Endothelial cell of umbilical vein (primary cell): Measurements from ENCODE around the gene MBOAT2. TPM values are rescaled to one million over a fixed set of nuclear protein-coding genes. Genes with fewer than 3 reads are reported as not detected.

Experiments
- BruUV-seq: library from RNA; stranded (reverse); fragments of 400-500 nt; replicated peaks from 2 replicates; lab custom pipeline; 2021; lab: Mats Ljungman, UMichigan
- CTCF ChIA-PET: fragments of 300-600, 350-600 bp; sonication (Branson Sonifier 250); formaldehyde crosslinking; loops from one replicate; lab custom pipeline; 2021; ENCODE audit warnings: antibody characterized with exemption, inconsistent platforms; lab: Charles Lee
- POLR2A ChIA-PET: fragments of 300-600, 350-600 bp; sonication (Branson Sonifier 250); formaldehyde crosslinking; loops from one replicate; lab custom pipeline; 2021; ENCODE audit warnings: antibody characterized with exemption, inconsistent platforms; lab: Charles Lee
- DNase-seq: peaks from one replicate; pipeline ENCODE4 v3.0.0-alpha.2; 2011; ENCODE audit warnings: low read depth, low spot score
- FAIRE-seq: peaks from 2 replicates; lab custom pipeline; 2011; peaks lifted over from hg19 to GRCh38; lab: Jason Lieb, UNC
- H2AFZ ChIP-seq: 2 replicates; pipeline ENCODE4 v1.6.0; 2012; ENCODE audit warnings: low read depth, low read length, control low read depth, inconsistent platforms
- H3K27ac ChIP-seq: 2 replicates; pipeline ENCODE4 v1.5.1; 2011; ENCODE audit warnings: low read depth, mild to moderate bottlenecking, control low read depth, low read length, moderate library complexity; ENCODE audit not compliant: insufficient read depth
- H3K27me3 ChIP-seq, 2 experiments: 2 replicates each; pipeline versions ENCODE4 v1.6.0 to v1.6.1; 2011; ENCODE audit warnings: low read length in 2 of 2, mixed read lengths in 1 of 2; ENCODE audit not compliant: control insufficient read depth in 2 of 2, insufficient read depth in 2 of 2
- H3K36me3 ChIP-seq, 2 experiments: 2 replicates in 1 of 2; 3 replicates in 1 of 2; pipeline ENCODE4 v1.5.1; 2011; ENCODE audit warnings: low read length in 2 of 2, mild to moderate bottlenecking in 1 of 2, moderate library complexity in 1 of 2; ENCODE audit not compliant: control insufficient read depth in 2 of 2, insufficient read depth in 2 of 2; ENCODE audit errors: extremely low read depth in 1 of 2
- H3K4me1 ChIP-seq: 3 replicates; pipeline ENCODE4 v1.5.1; 2011; ENCODE audit warnings: mild to moderate bottlenecking, low read length; ENCODE audit not compliant: control insufficient read depth, insufficient read depth; ENCODE audit errors: extremely low read depth
- H3K4me2 ChIP-seq: 2 replicates; pipeline ENCODE4 v1.6.1; 2011; ENCODE audit warnings: low read length, control low read depth, mixed read lengths; ENCODE audit not compliant: insufficient read depth
- H3K4me3 ChIP-seq, 3 experiments: fragments of 200-600 bp in 1 of 3; sonication (generic), shearing (Covaris generic) in 1 of 3; replicated peaks in 1 of 3; 2 replicates each; pipeline ENCODE4 v1.5.1; 2011 to 2016; ENCODE audit warnings: control low read depth in 3 of 3, low read length in 3 of 3, mild to moderate bottlenecking in 2 of 3, inconsistent platforms in 1 of 3, low read depth in 1 of 3, moderate library complexity in 1 of 3; ENCODE audit not compliant: insufficient read depth in 1 of 3
- H3K79me2 ChIP-seq: 2 replicates; pipeline ENCODE4 v1.6.0; 2012; ENCODE audit warnings: low read length, inconsistent platforms; ENCODE audit not compliant: control insufficient read depth, insufficient read depth
- H3K9ac ChIP-seq: replicated peaks from 2 replicates; pipeline ENCODE3; 2011; ENCODE audit warnings: low read length, control low read depth; ENCODE audit not compliant: insufficient read depth; ENCODE audit errors: extremely low read depth
- H3K9me1 ChIP-seq: replicated peaks from 3 replicates; pipeline ENCODE4 v1.6.0; 2011; ENCODE audit warnings: mild to moderate bottlenecking, low read length; ENCODE audit not compliant: control insufficient read depth, insufficient read depth; ENCODE audit errors: extremely low read depth
- H3K9me3 ChIP-seq: replicated peaks from 2 replicates; pipeline ENCODE4 v1.5.1; 2012; ENCODE audit warnings: low read length, inconsistent platforms; ENCODE audit not compliant: control insufficient read depth, insufficient read depth
- H4K20me1 ChIP-seq: replicated peaks from 2 replicates; pipeline ENCODE3; 2011; ENCODE audit warnings: mild to moderate bottlenecking, low read length; ENCODE audit not compliant: control insufficient read depth, insufficient read depth; ENCODE audit errors: extremely low read depth
- EZH2 ChIP-seq: IDR thresholded peaks from 2 replicates; pipeline ENCODE4 v1.6.1; 2012; ENCODE audit warnings: borderline replicate concordance, low read depth, mild to moderate bottlenecking, moderate library complexity, low read length, inconsistent platforms; ENCODE audit not compliant: severe bottlenecking
- FOS ChIP-seq: IDR thresholded peaks from 2 replicates; pipeline ENCODE4 v1.6.1; 2011; ENCODE audit warnings: mild to moderate bottlenecking, low read length, moderate library complexity, borderline replicate concordance; ENCODE audit not compliant: insufficient read depth
- GATA2 ChIP-seq: IDR thresholded peaks from 2 replicates; pipeline ENCODE4 v1.7.0; 2011; ENCODE audit warnings: low read depth, mild to moderate bottlenecking, moderate library complexity, mixed read lengths, low read length; ENCODE audit not compliant: insufficient read length, insufficient read depth
- JUN ChIP-seq: IDR thresholded peaks from 2 replicates; pipeline ENCODE4 v1.6.1; 2011; ENCODE audit warnings: borderline replicate concordance, low read depth; ENCODE audit not compliant: insufficient read length, insufficient read depth
- MYC ChIP-seq: IDR thresholded peaks from one replicate; pipeline ENCODE4 v1.6.1; 2011; ENCODE audit warnings: mild to moderate bottlenecking, low read depth, low read length
- POLR2A ChIP-seq: IDR thresholded peaks from 2 replicates; pipeline ENCODE4 v1.6.1; 2012; ENCODE audit warnings: low read depth, mild to moderate bottlenecking, control low read depth, low read length
- POLR2AphosphoS5 ChIP-seq: IDR thresholded peaks from 2 replicates; pipeline ENCODE4 v1.6.1; 2012; ENCODE audit warnings: low read depth, mild to moderate bottlenecking, control low read depth, low read length, moderate library complexity; ENCODE audit not compliant: insufficient read depth
- dilution Hi-C: fragments of 300-500 bp; cut with MboI; formaldehyde crosslinking; loops from one replicate; pipeline ENCODE4 v1.15.0; 2019; ENCODE audit warnings: low sequenced_read_pairs; ENCODE audit not compliant: extremely low pct_ligation_motif_present
- intact Hi-C: fragments of 100-400 bp; cut with micrococcal nuclease; formaldehyde crosslinking; loops from one replicate; pipeline ENCODE4 v1.10.0; 2022
- polyA plus RNA-seq, 4 experiments: library from polyadenylated mRNA; depleted of rRNA in 3 of 4; stranded (reverse) in 3 of 4; unstranded in 1 of 4; fragments of >200 nt; gene quantifications; 2 replicates each; pipeline versions ENCODE4 v1.2.1 to v1.2.3, GENCODE V29; 2011 to 2012; ENCODE audit warnings: missing spikeins in 1 of 4
- total RNA-seq: library from RNA; stranded (reverse); gene quantifications from 2 replicates; pipeline ENCODE4 v1.2.3, GENCODE V29; 2021
- TF ChIP-seq, protein P1 (sequence below): IDR thresholded peaks from 2 replicates; pipeline ENCODE4 v1.6.1; 2011; ENCODE audit not compliant: insufficient read depth, insufficient read length
- TF ChIP-seq, protein P2 (sequence below), 2 donors: IDR thresholded peaks; 1 replicate in 1 of 2; 2 replicates in 1 of 2; pipeline ENCODE4 v1.5.1; 2011; ENCODE audit warnings: low read length in 2 of 2, mild to moderate bottlenecking in 2 of 2, moderate library complexity in 2 of 2, control low read depth in 1 of 2, inconsistent platforms in 1 of 2, low read depth in 1 of 2; ENCODE audit not compliant: insufficient read depth in 1 of 2; ENCODE audit errors: extremely low read depth in 1 of 2

Gene MBOAT2
- total and polyA plus RNA-seq, 2 donors (not counting 3 experiments of a cell fraction or from before 2014, with no cell fraction given), result 10.9 to 22.1 TPM

DNA sequence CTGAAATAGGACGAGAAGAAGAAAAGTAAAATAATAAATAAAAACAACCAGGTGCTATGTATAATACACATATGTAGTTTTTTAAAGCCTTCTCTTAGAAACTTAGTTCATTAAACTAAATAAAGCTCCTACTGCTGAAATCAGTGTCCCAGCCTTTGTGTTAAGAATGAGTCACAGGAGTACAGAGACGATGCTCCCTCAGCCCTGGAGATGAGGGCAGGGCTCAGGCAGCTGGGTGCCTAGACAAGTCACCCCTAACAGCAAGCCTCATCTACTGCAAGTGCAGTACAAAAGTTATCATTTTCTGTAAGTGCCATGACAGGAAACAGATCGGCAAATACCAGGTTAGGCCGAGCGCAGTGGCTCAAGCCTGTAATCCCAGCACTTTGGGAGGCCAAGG lies 184.3 kb downstream of the MBOAT2 start:
- no peak overlapping the region for H3K4me2 ChIP-seq
- H3K9ac ChIP-seq, result no peak overlapping the region
- DNase-seq, result no peak
- ChIA-PET CTCF (interaction anchor here (1.0 kb wide), 1 partner anchor 17 kb away, joined by 3 read pairs; no protein-coding TSS in a partner anchor), POLR2A (no interaction called here)
- BruUV-seq, result no TSS peak
- H4K20me1 ChIP-seq, result no peaks in the 10 kb centered on the region
- no peak overlapping the region for H3K27ac ChIP-seq
- H3K9me1 ChIP-seq, result no peaks in the 10 kb centered on the region
- peaks cover 2% of the 10 kb centered on the region in 2 experiments for H3K36me3 ChIP-seq
- peak; percentile 47 for FAIRE-seq
- no peak overlapping the region for H3K4me3 ChIP-seq
- dilution Hi-C loops (no loop called here), intact Hi-C loops (no loop called here)
- no peaks in the 10 kb centered on the region for H3K79me2 ChIP-seq
- TF ChIP-seq GATA2 (no peak), POLR2AphosphoS5 (no peak), POLR2A (no peak), MYC (no peak), EZH2 (no peak), FOS (no peak), JUN (no peak)
- TF ChIP-seq, protein P1, sequence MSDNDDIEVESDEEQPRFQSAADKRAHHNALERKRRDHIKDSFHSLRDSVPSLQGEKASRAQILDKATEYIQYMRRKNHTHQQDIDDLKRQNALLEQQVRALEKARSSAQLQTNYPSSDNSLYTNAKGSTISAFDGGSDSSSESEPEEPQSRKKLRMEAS, result no peak
- TF ChIP-seq, protein P2, sequence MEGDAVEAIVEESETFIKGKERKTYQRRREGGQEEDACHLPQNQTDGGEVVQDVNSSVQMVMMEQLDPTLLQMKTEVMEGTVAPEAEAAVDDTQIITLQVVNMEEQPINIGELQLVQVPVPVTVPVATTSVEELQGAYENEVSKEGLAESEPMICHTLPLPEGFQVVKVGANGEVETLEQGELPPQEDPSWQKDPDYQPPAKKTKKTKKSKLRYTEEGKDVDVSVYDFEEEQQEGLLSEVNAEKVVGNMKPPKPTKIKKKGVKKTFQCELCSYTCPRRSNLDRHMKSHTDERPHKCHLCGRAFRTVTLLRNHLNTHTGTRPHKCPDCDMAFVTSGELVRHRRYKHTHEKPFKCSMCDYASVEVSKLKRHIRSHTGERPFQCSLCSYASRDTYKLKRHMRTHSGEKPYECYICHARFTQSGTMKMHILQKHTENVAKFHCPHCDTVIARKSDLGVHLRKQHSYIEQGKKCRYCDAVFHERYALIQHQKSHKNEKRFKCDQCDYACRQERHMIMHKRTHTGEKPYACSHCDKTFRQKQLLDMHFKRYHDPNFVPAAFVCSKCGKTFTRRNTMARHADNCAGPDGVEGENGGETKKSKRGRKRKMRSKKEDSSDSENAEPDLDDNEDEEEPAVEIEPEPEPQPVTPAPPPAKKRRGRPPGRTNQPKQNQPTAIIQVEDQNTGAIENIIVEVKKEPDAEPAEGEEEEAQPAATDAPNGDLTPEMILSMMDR (IDR thresholded peaks at IDR 0.05; ENCODE audit: extremely low read depth in 1 of 2, insufficient read depth in 1 of 2, low read depth in 1 of 2, low read length in 2 of 2), result no peak
- H2AFZ ChIP-seq, result no peak overlapping the region
- no peaks in the 10 kb centered on the region for H3K4me1 ChIP-seq
- H3K9me3 ChIP-seq, result no peaks in the 10 kb centered on the region
- no peaks in the 10 kb centered on the region for H3K27me3 ChIP-seq
